Measurements from ENCODE around the gene ATP5ME.

The ATP5ME gene

GRCh38 chr4:703336-704197 is 29.5 kb upstream of the ATP5ME start:
- TF ChIP-seq REST (IDR thresholded peaks at IDR 0.05; ENCODE audit: insufficient read depth in 1 of 2, low read depth in 2 of 2, low read length in 2 of 2) = no peak
- TF ChIP-seq TAF1 (IDR thresholded peaks at IDR 0.05; ENCODE audit: borderline replicate concordance, insufficient read depth, low read length) = no peak
- TF ChIP-seq SIN3A (IDR thresholded peaks at IDR 0.05; ENCODE audit: borderline replicate concordance, insufficient read depth, low read length) = no peak
- TF ChIP-seq FOXP2 (optimal IDR thresholded peaks at IDR 0.05; ENCODE audit: borderline replicate concordance, extremely low read depth, extremely low read length, insufficient read depth) = no peak
- TF ChIP-seq POLR2AphosphoS5 (IDR thresholded peaks at IDR 0.05; ENCODE audit: low read depth, low read length) = no peak

- TF ChIP-seq TAF1 (IDR thresholded peaks at IDR 0.05; ENCODE audit: borderline replicate concordance, insufficient read depth, low read length) (no peak), FOXP2 (optimal IDR thresholded peaks at IDR 0.05; ENCODE audit: borderline replicate concordance, extremely low read depth, extremely low read length, insufficient read depth) (no peak), SIN3A (IDR thresholded peaks at IDR 0.05; ENCODE audit: borderline replicate concordance, insufficient read depth, low read length) (no peak), REST (IDR thresholded peaks at IDR 0.05; ENCODE audit: insufficient read depth in 1 of 2, low read depth in 2 of 2, low read length in 2 of 2) (no peak), POLR2AphosphoS5 (IDR thresholded peaks at IDR 0.05; ENCODE audit: low read depth, low read length) (no peak)
Observed at GRCh38 chr4:702618-703048, 28.6 kb upstream of the ATP5ME start.

GRCh38 chr4:700587-701264 is 26.6 kb upstream of the ATP5ME start:
- TF ChIP-seq FOXP2 (optimal IDR thresholded peaks at IDR 0.05; ENCODE audit: borderline replicate concordance, extremely low read depth, extremely low read length, insufficient read depth) (no peak), TAF1 (IDR thresholded peaks at IDR 0.05; ENCODE audit: borderline replicate concordance, insufficient read depth, low read length) (no peak), POLR2AphosphoS5 (IDR thresholded peaks at IDR 0.05; ENCODE audit: low read depth, low read length) (no peak), SIN3A (IDR thresholded peaks at IDR 0.05; ENCODE audit: borderline replicate concordance, insufficient read depth, low read length) (no peak), REST (IDR thresholded peaks at IDR 0.05; ENCODE audit: insufficient read depth in 1 of 2, low read depth in 2 of 2, low read length in 2 of 2) (no peak)

GRCh38 chr4:699816-700580 is 25.9 kb upstream of the ATP5ME start:
- TF ChIP-seq TAF1 (IDR thresholded peaks at IDR 0.05; ENCODE audit: borderline replicate concordance, insufficient read depth, low read length) (no peak), POLR2AphosphoS5 (IDR thresholded peaks at IDR 0.05; ENCODE audit: low read depth, low read length) (no peak), SIN3A (IDR thresholded peaks at IDR 0.05; ENCODE audit: borderline replicate concordance, insufficient read depth, low read length) (no peak), REST (IDR thresholded peaks at IDR 0.05; ENCODE audit: insufficient read depth in 1 of 2, low read depth in 2 of 2, low read length in 2 of 2) (no peak), FOXP2 (optimal IDR thresholded peaks at IDR 0.05; ENCODE audit: borderline replicate concordance, extremely low read depth, extremely low read length, insufficient read depth) (no peak)

Data from PFSK-1 (cell line).